ENCODE results near the gene SIN3B. TPM values are rescaled to one million over a fixed set of nuclear protein-coding genes. Genes with fewer than 3 reads are reported as not detected.

Gene SIN3B
- total RNA-seq, 4 donors from 2014 or later = 75.2 to 152 (median 86.3) TPM

DNA sequence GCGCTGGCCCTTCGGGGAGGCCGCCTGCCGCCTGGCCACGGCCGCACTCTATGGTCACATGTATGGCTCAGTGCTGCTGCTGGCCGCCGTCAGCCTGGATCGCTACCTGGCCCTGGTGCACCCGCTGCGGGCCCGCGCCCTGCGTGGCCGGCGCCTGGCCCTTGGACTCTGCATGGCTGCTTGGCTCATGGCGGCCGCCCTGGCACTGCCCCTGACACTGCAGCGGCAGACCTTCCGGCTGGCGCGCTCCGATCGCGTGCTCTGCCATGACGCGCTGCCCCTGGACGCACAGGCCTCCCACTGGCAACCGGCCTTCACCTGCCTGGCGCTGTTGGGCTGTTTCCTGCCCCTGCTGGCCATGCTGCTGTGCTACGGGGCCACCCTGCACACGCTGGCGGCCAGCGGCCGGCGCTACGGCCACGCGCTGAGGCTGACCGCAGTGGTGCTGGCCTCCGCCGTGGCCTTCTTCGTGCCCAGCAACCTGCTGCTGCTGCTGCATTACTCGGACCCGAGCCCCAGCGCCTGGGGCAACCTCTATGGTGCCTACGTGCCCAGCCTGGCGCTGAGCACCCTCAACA lies 60.8 kb downstream of the SIN3B start:
- Histone ChIP-seq H3K27ac (no peak overlapping the region), H3K4me3 (no peak overlapping the region), H3K36me3 (no peaks in the 10 kb centered on the region), H3K9me3 (no peaks in the 10 kb centered on the region), H3K27me3 (peaks cover 0 to 27% of the 10 kb centered on the region in 2 donors), H3K4me1 (peaks cover 0 to 11% (median 4%) of the 10 kb centered on the region in 4 donors)
- TF ChIP-seq, protein P1, sequence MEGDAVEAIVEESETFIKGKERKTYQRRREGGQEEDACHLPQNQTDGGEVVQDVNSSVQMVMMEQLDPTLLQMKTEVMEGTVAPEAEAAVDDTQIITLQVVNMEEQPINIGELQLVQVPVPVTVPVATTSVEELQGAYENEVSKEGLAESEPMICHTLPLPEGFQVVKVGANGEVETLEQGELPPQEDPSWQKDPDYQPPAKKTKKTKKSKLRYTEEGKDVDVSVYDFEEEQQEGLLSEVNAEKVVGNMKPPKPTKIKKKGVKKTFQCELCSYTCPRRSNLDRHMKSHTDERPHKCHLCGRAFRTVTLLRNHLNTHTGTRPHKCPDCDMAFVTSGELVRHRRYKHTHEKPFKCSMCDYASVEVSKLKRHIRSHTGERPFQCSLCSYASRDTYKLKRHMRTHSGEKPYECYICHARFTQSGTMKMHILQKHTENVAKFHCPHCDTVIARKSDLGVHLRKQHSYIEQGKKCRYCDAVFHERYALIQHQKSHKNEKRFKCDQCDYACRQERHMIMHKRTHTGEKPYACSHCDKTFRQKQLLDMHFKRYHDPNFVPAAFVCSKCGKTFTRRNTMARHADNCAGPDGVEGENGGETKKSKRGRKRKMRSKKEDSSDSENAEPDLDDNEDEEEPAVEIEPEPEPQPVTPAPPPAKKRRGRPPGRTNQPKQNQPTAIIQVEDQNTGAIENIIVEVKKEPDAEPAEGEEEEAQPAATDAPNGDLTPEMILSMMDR (IDR thresholded peaks at IDR 0.05) = no peak
- no peak for TF ChIP-seq POLR2A (IDR thresholded peaks at IDR 0.05)
- TF ChIP-seq EP300 (IDR thresholded peaks at IDR 0.05) = no peak
- no peak for DNase-seq (ENCODE audit: low spot score in 2 of 2)
- WGBS, 2 donors = 96 to 97% methylated on average over 24 to 28 of the region's 48 CpGs

DNA sequence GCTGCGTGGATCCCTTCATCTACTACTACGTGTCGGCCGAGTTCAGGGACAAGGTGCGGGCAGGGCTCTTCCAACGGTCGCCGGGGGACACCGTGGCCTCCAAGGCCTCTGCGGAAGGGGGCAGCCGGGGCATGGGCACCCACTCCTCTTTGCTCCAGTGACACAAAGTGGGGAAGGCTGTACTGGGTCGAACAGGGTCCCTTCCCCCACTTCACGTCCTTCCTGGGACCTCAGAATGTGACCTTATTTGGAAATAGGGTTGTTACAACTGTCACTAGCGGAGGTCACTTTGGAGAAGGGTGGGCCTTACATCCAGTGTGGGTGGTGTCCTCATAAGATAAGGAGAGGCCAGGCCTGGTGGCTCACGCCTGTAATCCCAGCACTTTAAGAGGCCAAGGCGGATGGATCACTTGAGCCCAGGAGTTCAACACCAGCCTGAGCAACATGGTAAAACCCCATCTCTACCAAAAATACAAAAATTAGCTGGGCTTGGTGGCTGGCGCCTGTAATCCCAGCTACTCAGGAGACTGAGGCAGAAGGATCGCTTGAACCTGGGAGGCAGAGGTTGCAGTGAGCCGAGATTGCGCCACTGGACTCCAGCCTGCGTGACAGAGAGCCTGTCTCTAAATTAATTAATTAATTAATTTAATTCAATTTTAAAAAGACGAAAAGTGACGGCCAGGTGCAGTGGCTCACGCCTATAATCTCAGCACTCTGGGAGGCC lies 61.4 kb downstream of the SIN3B start:
- Histone ChIP-seq H3K9me3 (no peaks in the 10 kb centered on the region), H3K36me3 (no peaks in the 10 kb centered on the region), H3K27ac (no peak overlapping the region), H3K27me3 (peaks cover 0 to 27% of the 10 kb centered on the region in 2 donors), H3K4me3 (no peak overlapping the region), H3K4me1 (peaks cover 0 to 18% (median 4%) of the 10 kb centered on the region in 4 donors)
- 86 to 87% methylated on average over 23 of the region's 24 CpGs for WGBS, 2 donors
- no peak for DNase-seq (ENCODE audit: low spot score in 2 of 2)
- TF ChIP-seq, protein P1 (IDR thresholded peaks at IDR 0.05) = no peak
- no peak for TF ChIP-seq POLR2A (IDR thresholded peaks at IDR 0.05)
- TF ChIP-seq EP300 (IDR thresholded peaks at IDR 0.05) = no peak

- no peak for DNase-seq (ENCODE audit: low spot score in 2 of 2)
- peaks cover 0 to 28% (median 10%) of the 10 kb centered on the region in 4 donors for H3K4me1 ChIP-seq
- no peak overlapping the region for H3K27ac ChIP-seq
- no peaks in the 10 kb centered on the region for H3K9me3 ChIP-seq
- H3K27me3 ChIP-seq = peaks cover 0 to 21% of the 10 kb centered on the region in 2 donors
- TF ChIP-seq POLR2A (IDR thresholded peaks at IDR 0.05) (no peak), EP300 (IDR thresholded peaks at IDR 0.05) (no peak)
- TF ChIP-seq, protein P1 (IDR thresholded peaks at IDR 0.05) = no peak
- WGBS, 2 donors = 68 to 72% methylated on average over 12 of the region's 12 CpGs
- no peaks in the 10 kb centered on the region for H3K36me3 ChIP-seq
- H3K4me3 ChIP-seq = no peak overlapping the region
Observed at GRCh38 chr19:16891696-16892382, 62.6 kb downstream of the SIN3B start.

DNA sequence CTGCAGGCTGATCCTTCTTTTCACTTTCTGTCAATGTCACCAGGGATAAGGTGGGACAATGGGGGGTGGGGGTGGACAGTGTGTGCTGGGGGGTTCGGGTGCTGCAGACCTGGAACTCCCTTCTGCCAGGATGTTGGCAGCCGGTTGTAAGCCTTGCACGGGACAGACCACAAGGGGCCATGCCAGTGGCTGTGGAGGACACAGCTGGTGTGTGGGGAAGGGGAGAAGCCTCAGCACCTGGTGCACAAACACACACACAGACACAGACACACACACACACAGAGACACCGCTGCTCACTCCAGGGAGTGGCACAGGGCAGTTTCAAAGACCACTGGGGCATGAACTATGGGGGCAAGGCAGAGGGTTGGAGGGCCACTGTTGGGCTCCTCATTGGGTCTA lies 63.2 kb downstream of the SIN3B start:
- TF ChIP-seq POLR2A (IDR thresholded peaks at IDR 0.05) (no peak), EP300 (IDR thresholded peaks at IDR 0.05) (no peak)
- TF ChIP-seq, protein P1 (IDR thresholded peaks at IDR 0.05) = no peak
- WGBS, 2 donors = 57 to 69% methylated on average over 4 of the region's 4 CpGs

More for the DNA sequence above, 63.2 kb downstream of the SIN3B start:
- Histone ChIP-seq H3K9me3 (no peaks in the 10 kb centered on the region), H3K4me3 (no peak overlapping the region), H3K36me3 (no peaks in the 10 kb centered on the region), H3K27ac (no peak overlapping the region), H3K27me3 (peaks cover 0 to 19% of the 10 kb centered on the region in 2 donors), H3K4me1 (peaks cover 0 to 28% (median 10%) of the 10 kb centered on the region in 4 donors)
- no peak for DNase-seq (ENCODE audit: low spot score in 2 of 2)
